Adipocyte (in vitro differentiated cells): ENCODE results near the gene MEP1B.
"Not testable (repeated sequence)": the region's sequence is repeated elsewhere in the genome, so short reads cannot be mapped to it uniquely, and the experiment has no call there.

ENCODE experiments used
- DNase-seq: peaks from one replicate; pipeline ENCODE4 v3.0.0-alpha.2; 2015; ENCODE audit warnings: low read depth
- H3K27me3 ChIP-seq: replicated peaks from 2 replicates; pipeline ENCODE4 v1.7.0; 2013; ENCODE audit warnings: mild to moderate bottlenecking, low read length, moderate library complexity; ENCODE audit not compliant: control insufficient read depth, insufficient read depth
- H3K36me3 ChIP-seq: 2 replicates; pipeline ENCODE4 v1.7.0; 2013; ENCODE audit warnings: low read length, mild to moderate bottlenecking, moderate library complexity; ENCODE audit not compliant: control insufficient read depth, insufficient read depth, severe bottlenecking
- H3K4me1 ChIP-seq: 2 replicates; pipeline ENCODE4 v1.7.0; 2013; ENCODE audit warnings: mild to moderate bottlenecking, low read length, moderate library complexity; ENCODE audit not compliant: control insufficient read depth, insufficient read depth
- H3K4me3 ChIP-seq: 2 replicates; pipeline ENCODE4 v1.7.0; 2013; ENCODE audit warnings: mild to moderate bottlenecking, low read length, moderate library complexity
- H3K9ac ChIP-seq: 2 replicates; pipeline ENCODE4 v1.7.0; 2013; ENCODE audit warnings: mild to moderate bottlenecking, low read length, moderate library complexity
- H3K9me3 ChIP-seq: 2 replicates; pipeline ENCODE4 v1.7.0; 2013; ENCODE audit warnings: mild to moderate bottlenecking, low read length, moderate library complexity; ENCODE audit not compliant: control insufficient read depth

MEP1B gene

DNA sequence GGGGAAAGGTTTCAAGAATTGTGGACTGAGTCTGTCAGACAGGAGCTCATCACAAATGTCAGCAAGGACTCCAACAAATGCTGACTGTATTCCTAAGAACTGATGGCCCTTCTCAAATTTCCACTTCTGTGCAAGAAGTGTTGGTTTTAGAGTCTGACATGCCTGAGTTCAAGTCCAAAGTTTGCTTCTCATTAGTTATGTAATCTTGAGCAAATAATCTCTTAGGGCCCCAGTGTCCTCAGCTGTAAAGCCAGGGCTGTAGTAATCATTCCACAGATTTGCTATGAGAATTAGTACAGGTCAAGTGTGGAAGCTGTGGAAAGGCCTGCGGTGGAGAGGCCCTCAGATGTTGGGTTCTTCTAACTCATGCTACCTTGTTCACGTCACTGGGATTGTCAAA is 23.9 kb downstream of the MEP1B start:
- no peak overlapping the region for H3K4me3 ChIP-seq
- H3K9me3 ChIP-seq = no peaks in the 10 kb centered on the region
- no peaks in the 10 kb centered on the region for H3K27me3 ChIP-seq
- no peaks in the 10 kb centered on the region for H3K4me1 ChIP-seq
- no peak overlapping the region for H3K9ac ChIP-seq
- no peaks in the 10 kb centered on the region for H3K36me3 ChIP-seq
- no peak for DNase-seq

DNA sequence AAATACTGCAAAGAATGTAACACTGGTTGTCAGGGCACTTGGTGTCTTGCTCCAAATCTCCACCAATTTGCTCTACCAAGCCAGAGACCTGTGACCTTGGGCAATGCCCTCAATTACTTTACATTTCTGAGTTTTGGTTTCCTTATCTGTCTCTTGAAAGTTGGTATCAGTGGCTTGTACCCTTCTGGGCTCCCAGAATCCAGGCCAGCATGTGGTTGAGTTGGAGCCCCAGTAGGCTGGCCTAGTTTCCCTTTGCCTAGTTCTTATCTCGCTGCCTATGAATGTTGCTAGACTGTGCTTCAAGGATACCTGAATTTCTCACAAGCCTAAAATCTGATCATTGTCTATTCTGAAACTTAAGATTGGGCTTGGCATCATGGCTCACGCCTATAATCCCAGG is 26.6 kb downstream of the MEP1B start:
- no peaks in the 10 kb centered on the region for H3K4me1 ChIP-seq
- H3K27me3 ChIP-seq = no peaks in the 10 kb centered on the region
- no peak overlapping the region for H3K4me3 ChIP-seq
- H3K9me3 ChIP-seq = no peaks in the 10 kb centered on the region
- H3K36me3 ChIP-seq = no peaks in the 10 kb centered on the region
- no peak overlapping the region for H3K9ac ChIP-seq
- no peak for DNase-seq

- Histone ChIP-seq H3K36me3 (no peaks in the 10 kb centered on the region), H3K27me3 (no peaks in the 10 kb centered on the region), H3K4me1 (no peaks in the 10 kb centered on the region), H3K9me3 (no peaks in the 10 kb centered on the region), H3K4me3 (no peak overlapping the region), H3K9ac (no peak overlapping the region)
- no peak for DNase-seq
Observed at GRCh38 chr18:32219431-32220018, 29.7 kb downstream of the MEP1B start.

- H3K4me3 ChIP-seq, H3K9ac ChIP-seq, H3K9me3 ChIP-seq, H3K4me1 ChIP-seq, H3K27me3 ChIP-seq, DNase-seq, H3K36me3 ChIP-seq: not testable (repeated sequence)
Observed at GRCh38 chr18:32233348-32233747, 43.5 kb downstream of the MEP1B start.

DNA sequence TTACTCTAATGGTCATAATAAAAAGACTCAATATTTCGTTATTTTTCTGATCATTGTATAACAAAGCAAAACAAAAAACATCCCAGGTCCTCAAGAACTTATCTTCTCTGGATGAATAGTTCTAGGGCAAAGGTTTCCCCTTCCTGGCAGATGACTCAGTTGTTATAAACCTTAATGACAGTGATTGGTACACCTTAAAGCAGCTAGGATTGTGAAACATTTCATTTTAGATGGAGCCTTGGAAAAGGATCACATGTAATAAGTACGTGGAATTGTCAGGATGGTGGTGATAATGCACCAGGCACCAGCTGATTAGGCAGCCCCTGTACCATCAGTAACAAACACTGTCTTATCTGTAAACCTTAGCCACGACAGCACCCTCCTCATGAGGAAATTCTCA is 47.2 kb downstream of the MEP1B start:
- DNase-seq = no peak
- Histone ChIP-seq H3K4me1 (no peaks in the 10 kb centered on the region), H3K36me3 (no peaks in the 10 kb centered on the region), H3K9me3 (no peaks in the 10 kb centered on the region), H3K9ac (no peak overlapping the region), H3K27me3 (no peaks in the 10 kb centered on the region), H3K4me3 (no peak overlapping the region)

- no peak overlapping the region for H3K4me3 ChIP-seq
- H3K9ac ChIP-seq = no peak overlapping the region
- H3K36me3 ChIP-seq = no peaks in the 10 kb centered on the region
- peaks cover 8% of the 10 kb centered on the region for H3K27me3 ChIP-seq
- H3K9me3 ChIP-seq = peaks cover 3% of the 10 kb centered on the region
- no peaks in the 10 kb centered on the region for H3K4me1 ChIP-seq
- DNase-seq = no peak
Observed at GRCh38 chr18:32238635-32239268, 48.9 kb downstream of the MEP1B start.

DNA sequence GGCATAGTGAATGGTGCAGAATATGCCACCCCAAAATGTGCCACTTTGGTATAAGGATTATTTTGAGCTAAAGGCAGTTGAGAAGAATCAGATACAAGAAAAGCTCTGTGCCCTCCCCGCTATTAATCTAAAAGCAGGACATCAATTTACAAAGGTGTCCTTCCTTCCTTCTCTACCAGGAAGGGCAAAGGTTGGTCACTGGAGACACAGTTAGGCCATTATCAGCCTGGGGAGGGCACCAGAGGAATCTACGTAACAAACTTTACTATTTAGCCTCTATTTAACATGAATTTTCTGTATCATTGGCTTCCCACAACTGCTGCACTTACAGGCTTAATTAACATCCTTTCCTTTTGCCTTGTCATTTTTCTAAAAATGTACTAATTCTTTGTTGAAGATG is 52.6 kb downstream of the MEP1B start:
- peaks cover 3% of the 10 kb centered on the region for H3K9me3 ChIP-seq
- no peak for DNase-seq
- H3K9ac ChIP-seq = no peak overlapping the region
- H3K4me1 ChIP-seq = no peaks in the 10 kb centered on the region
- peaks cover 8% of the 10 kb centered on the region for H3K27me3 ChIP-seq
- no peak overlapping the region for H3K4me3 ChIP-seq
- H3K36me3 ChIP-seq = no peaks in the 10 kb centered on the region

DNA sequence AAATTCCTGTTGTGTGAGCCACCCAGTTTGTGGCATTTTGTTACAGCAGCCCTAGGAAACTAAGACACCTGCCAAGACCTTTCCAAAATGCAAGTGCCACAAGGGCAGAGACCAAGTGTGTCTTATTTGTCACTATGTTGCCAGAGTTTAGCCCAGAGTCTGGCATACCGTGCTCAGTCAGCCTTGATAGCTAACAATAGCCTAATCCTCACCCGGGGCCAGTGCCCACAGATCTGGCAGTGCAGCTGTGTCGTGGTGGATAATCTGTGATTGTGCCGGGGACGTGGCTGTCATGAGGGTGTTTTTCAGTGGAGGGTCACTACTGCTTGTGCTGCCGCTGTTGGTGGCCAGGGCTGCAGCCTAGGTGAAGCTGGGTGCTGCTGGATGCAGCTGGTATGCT is 53.5 kb downstream of the MEP1B start:
- no peak overlapping the region for H3K9ac ChIP-seq
- DNase-seq = no peak
- H3K4me3 ChIP-seq = no peak overlapping the region
- peaks cover 8% of the 10 kb centered on the region for H3K27me3 ChIP-seq
- H3K4me1 ChIP-seq = no peaks in the 10 kb centered on the region
- H3K36me3 ChIP-seq = no peaks in the 10 kb centered on the region
- H3K9me3 ChIP-seq = peaks cover 3% of the 10 kb centered on the region

DNA sequence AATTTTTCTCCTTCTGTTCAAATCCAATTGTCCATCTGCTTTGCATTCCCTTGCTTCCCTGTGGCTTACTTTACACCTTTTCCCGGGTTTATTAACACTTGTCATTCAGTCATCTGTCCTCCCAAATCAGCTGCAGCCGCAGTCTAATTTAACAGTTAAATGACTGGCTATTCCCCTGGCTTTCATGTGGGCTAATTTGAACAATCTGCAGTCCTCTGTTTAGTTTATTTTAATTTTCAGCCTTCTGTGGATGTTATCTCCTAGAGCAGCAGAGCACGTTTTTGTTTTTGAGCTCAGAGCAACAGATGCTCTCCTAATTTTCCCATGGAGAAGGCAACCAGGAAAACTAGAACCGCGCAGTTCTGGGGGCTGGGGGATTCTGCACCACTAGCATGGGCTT is 55.0 kb downstream of the MEP1B start:
- H3K9me3 ChIP-seq = peaks cover 3% of the 10 kb centered on the region
- no peak overlapping the region for H3K9ac ChIP-seq
- no peak for DNase-seq
- peaks cover 8% of the 10 kb centered on the region for H3K27me3 ChIP-seq
- H3K4me3 ChIP-seq = no peak overlapping the region
- H3K36me3 ChIP-seq = no peaks in the 10 kb centered on the region
- H3K4me1 ChIP-seq = no peaks in the 10 kb centered on the region

DNA sequence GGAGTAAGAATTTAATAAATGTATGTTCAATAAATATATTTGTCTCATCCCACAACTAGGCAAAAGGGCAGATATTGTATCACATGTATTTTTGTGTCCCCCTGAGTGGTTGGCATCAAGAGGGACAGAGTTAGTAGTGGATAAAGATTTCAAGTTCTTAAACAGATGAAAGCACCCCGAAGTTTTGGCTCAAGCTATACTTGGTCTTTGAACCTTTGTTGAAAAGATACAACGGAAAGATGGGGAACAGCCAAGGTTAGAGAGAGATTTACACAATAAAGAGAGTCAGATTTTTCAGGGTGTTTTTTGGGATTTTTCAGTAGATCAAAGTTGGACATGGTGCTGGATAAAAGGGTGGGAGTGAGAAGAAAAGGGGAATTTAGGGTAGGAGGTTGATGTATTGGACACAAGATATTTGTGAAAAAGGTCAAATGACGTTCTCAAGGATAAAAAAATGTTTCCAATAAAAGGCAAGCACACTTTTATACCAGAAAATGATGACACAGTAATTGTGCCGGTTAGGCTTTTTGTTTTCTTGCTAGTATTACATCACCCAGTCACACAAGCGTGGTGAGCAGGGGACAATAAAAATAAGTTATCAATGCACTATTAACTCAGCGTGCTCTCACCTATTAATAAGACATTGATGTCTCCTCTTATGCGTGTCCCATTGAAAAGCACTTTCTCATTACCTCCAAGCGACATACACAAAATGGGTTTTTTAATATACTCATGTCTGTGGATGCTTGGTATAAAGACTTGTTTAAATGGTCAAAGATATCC is 59.5 kb downstream of the MEP1B start:
- Histone ChIP-seq H3K9me3 (no peaks in the 10 kb centered on the region), H3K36me3 (no peaks in the 10 kb centered on the region), H3K9ac (no peak overlapping the region), H3K4me1 (no peaks in the 10 kb centered on the region), H3K27me3 (no peaks in the 10 kb centered on the region), H3K4me3 (no peak overlapping the region)
- DNase-seq = no peak

GRCh38 chr18:32251466-32251865 is 61.6 kb downstream of the MEP1B start:
- DNase-seq = no peak
- no peaks in the 10 kb centered on the region for H3K27me3 ChIP-seq
- no peak overlapping the region for H3K9ac ChIP-seq
- no peak overlapping the region for H3K4me3 ChIP-seq
- H3K4me1 ChIP-seq = no peaks in the 10 kb centered on the region
- H3K36me3 ChIP-seq = no peaks in the 10 kb centered on the region
- H3K9me3 ChIP-seq = no peaks in the 10 kb centered on the region
